ENCODE measurements around the gene LZTS3.
"Not testable (repeated sequence)": the region's sequence is repeated elsewhere in the genome, so short reads cannot be mapped to it uniquely, and the experiment has no call there.

LZTS3 gene

GRCh38 chr20:3168079-3168828, 5.1 kb downstream of the LZTS3 start:
- DNase-seq: peak; percentile 68

- DNase-seq: peak; percentile 41
These were observed 5.6 kb downstream of the LZTS3 start for GRCh38 chr20:3167738-3168078.

GRCh38 chr20:3166913-3167342, 6.4 kb downstream of the LZTS3 start:
- DNase-seq: no peak

GRCh38 chr20:3166338-3166912, 6.9 kb downstream of the LZTS3 start:
- DNase-seq: no peak

GRCh38 chr20:3165473-3166337, 7.6 kb downstream of the LZTS3 start:
- peak; percentile 62 for DNase-seq

GRCh38 chr20:3164763-3165410, 8.5 kb downstream of the LZTS3 start:
- no peak for DNase-seq

- DNase-seq: no peak
These were observed 9.1 kb downstream of the LZTS3 start for GRCh38 chr20:3164043-3164762.

- DNase-seq: no peak
These were observed 10.0 kb downstream of the LZTS3 start for GRCh38 chr20:3163099-3164042.

GRCh38 chr20:3162080-3162611, 11.2 kb downstream of the LZTS3 start:
- peak; percentile 32 for DNase-seq

- no peak for DNase-seq
These were observed 11.9 kb downstream of the LZTS3 start for GRCh38 chr20:3161316-3162079.

GRCh38 chr20:3160418-3160817, 12.9 kb downstream of the LZTS3 start:
- DNase-seq: no peak

- DNase-seq: no peak
These were observed 14.3 kb downstream of the LZTS3 start for GRCh38 chr20:3158968-3159431.

GRCh38 chr20:3157817-3158216, 15.5 kb downstream of the LZTS3 start:
- DNase-seq: no peak

GRCh38 chr20:3156811-3157619, 16.3 kb downstream of the LZTS3 start:
- no peak for DNase-seq

- not testable (repeated sequence) for DNase-seq
These were observed 21.2 kb downstream of the LZTS3 start for GRCh38 chr20:3152057-3152644.

- DNase-seq: no peak
These were observed 22.4 kb downstream of the LZTS3 start for GRCh38 chr20:3150908-3151307.

- DNase-seq: no peak
These were observed 26.5 kb downstream of the LZTS3 start for GRCh38 chr20:3146732-3147341.

GRCh38 chr20:3141757-3142156, 31.6 kb downstream of the LZTS3 start:
- DNase-seq: no peak
